Tibial artery (tissue), 4 donors: Measurements from ENCODE around the gene ATP1A3.
"Not testable (repeated sequence)": the region's sequence is repeated elsewhere in the genome, so short reads cannot be mapped to it uniquely, and the experiment has no call there.

Experiments used
- DNase-seq, 2 donors: peaks; one replicate each; pipeline ENCODE4 v3.0.0-alpha.2; 2019
- H3K27ac ChIP-seq, 2 donors: fragments of 200-600 bp; sonication (generic) in 1 of 2; 1 replicate in 1 of 2; 2 replicates in 1 of 2; pipeline ENCODE4 v1.5.1; 2018 to 2019; ENCODE audit warnings: mild to moderate bottlenecking in 1 of 2
- H3K27me3 ChIP-seq, 2 donors: fragments of 200-600 bp; sonication (generic) in 1 of 2; one replicate each; pipeline versions ENCODE4 v1.5.1 to v1.6.0; 2016 to 2019
- H3K36me3 ChIP-seq, 3 donors: fragments of 200-600 bp; sonication (generic) in 2 of 3; one replicate each; pipeline ENCODE4 v1.5.1; 2016 to 2019; ENCODE audit warnings: mild to moderate bottlenecking in 2 of 3
- H3K4me1 ChIP-seq, 4 donors: fragments of 200-600 bp; sonication (generic) in 2 of 4; 1 replicate in 3 of 4; 2 replicates in 1 of 4; pipeline ENCODE4 v1.5.1; 2016 to 2019
- H3K4me3 ChIP-seq, 2 donors: fragments of 200-600 bp; sonication (generic) in 1 of 2; 1 replicate in 1 of 2; 2 replicates in 1 of 2; pipeline ENCODE4 v1.5.1; 2018 to 2019; ENCODE audit warnings: mild to moderate bottlenecking in 2 of 2
- H3K9me3 ChIP-seq, 3 donors: fragments of 200-600 bp; sonication (generic) in 1 of 3; one replicate each; pipeline ENCODE4 v1.5.1; 2016 to 2019
- CTCF ChIP-seq, 2 experiments: fragments of 200-600 bp in 1 of 2; fragments of 450-650 bp in 1 of 2; IDR thresholded peaks; one replicate each; pipeline ENCODE4 v1.5.1; 2017 to 2019; ENCODE audit warnings: antibody characterized with exemption in 2 of 2, mild to moderate bottlenecking in 1 of 2, moderate library complexity in 1 of 2
- intact Hi-C: fragments of 100-400 bp; cut with DNase I; formaldehyde crosslinking; loops from one replicate; pipeline ENCODE4 v1.15.0; 2023; ENCODE audit warnings: low total_unique reads

The ATP1A3 gene

GRCh38 chr19:42034640-42035391 lies 40.8 kb upstream of the ATP1A3 start:
- peak in 1 of 2 donors; percentile 28 for DNase-seq
- H3K36me3 ChIP-seq, result peaks cover 0 to 27% (median 7%) of the 10 kb centered on the region in 3 donors
- intact Hi-C loops, H3K4me1 ChIP-seq, H3K4me3 ChIP-seq, H3K27ac ChIP-seq, H3K27me3 ChIP-seq, H3K9me3 ChIP-seq: not testable (repeated sequence)
- peak; percentile 50 to 79 for TF ChIP-seq CTCF (IDR thresholded peaks at IDR 0.05)

GRCh38 chr19:42033413-42033812 lies 39.4 kb upstream of the ATP1A3 start:
- H3K27me3 ChIP-seq, result no peaks in the 10 kb centered on the region
- H3K9me3 ChIP-seq, result no peaks in the 10 kb centered on the region
- H3K36me3 ChIP-seq, result peaks cover 0 to 19% (median 7%) of the 10 kb centered on the region in 3 donors
- no peak overlapping the region for H3K4me3 ChIP-seq
- no peaks in the 10 kb centered on the region for H3K4me1 ChIP-seq
- no peak for DNase-seq
- TF ChIP-seq CTCF (IDR thresholded peaks at IDR 0.05), result no peak
- H3K27ac ChIP-seq, result no peak overlapping the region
- intact Hi-C loops, result no loop called here

GRCh38 chr19:42032431-42032830 lies 38.4 kb upstream of the ATP1A3 start:
- Histone ChIP-seq H3K36me3 (peaks cover 0 to 9% (median under 1%) of the 10 kb centered on the region in 3 donors), H3K4me3 (no peak overlapping the region), H3K4me1 (no peaks in the 10 kb centered on the region), H3K27ac (no peak overlapping the region), H3K27me3 (no peaks in the 10 kb centered on the region), H3K9me3 (no peaks in the 10 kb centered on the region)
- no peak for DNase-seq
- TF ChIP-seq CTCF (IDR thresholded peaks at IDR 0.05), result no peak
- intact Hi-C loops, result no loop called here

- Histone ChIP-seq H3K4me1 (no peaks in the 10 kb centered on the region), H3K27ac (no peak overlapping the region), H3K9me3 (no peaks in the 10 kb centered on the region), H3K4me3 (no peak overlapping the region), H3K36me3 (no peaks in the 10 kb centered on the region), H3K27me3 (no peaks in the 10 kb centered on the region)
- no peak for TF ChIP-seq CTCF (IDR thresholded peaks at IDR 0.05)
- DNase-seq, result no peak
- intact Hi-C loops, result no loop called here
Measured at GRCh38 chr19:42030645-42031440, 36.8 kb upstream of the ATP1A3 start.

- no peak overlapping the region for H3K4me3 ChIP-seq
- H3K9me3 ChIP-seq, result no peaks in the 10 kb centered on the region
- H3K27me3 ChIP-seq, result no peaks in the 10 kb centered on the region
- no peak for TF ChIP-seq CTCF (IDR thresholded peaks at IDR 0.05)
- peaks cover 0 to 17% (median 12%) of the 10 kb centered on the region in 4 donors for H3K4me1 ChIP-seq
- intact Hi-C loops, result no loop called here
- H3K27ac ChIP-seq, result no peak overlapping the region
- H3K36me3 ChIP-seq, result no peaks in the 10 kb centered on the region
- DNase-seq, result no peak
Measured at GRCh38 chr19:42028304-42029216, 34.5 kb upstream of the ATP1A3 start.
